ENCODE data around the gene UBAP1. TPM values are rescaled to one million over a fixed set of nuclear protein-coding genes. Genes with fewer than 3 reads are reported as not detected.

The UBAP1 gene
- total and polyA plus RNA-seq, 2 of the 4 experiments (the other 2 are of a cell fraction) = 30.6 to 37.0 TPM

- Histone ChIP-seq H2AK9ac (replicated peaks; ENCODE audit: low read depth, low read length, poor library complexity) (no peak overlapping the region), H3K27ac (ENCODE audit: insufficient read depth, low read length) (no peak overlapping the region), H2BK120ac (ENCODE audit: low read depth, low read length) (no peak overlapping the region), H4K5ac (ENCODE audit: low read depth, low read length) (no peak overlapping the region), H4K91ac (ENCODE audit: insufficient read depth, low read depth, low read length) (no peak overlapping the region), H3K23ac (ENCODE audit: low read depth, low read length) (no peak overlapping the region), H2BK20ac (ENCODE audit: low read depth, low read length) (no peak overlapping the region), H3K4me1 (ENCODE audit: control insufficient read depth, insufficient read depth, low read length) (peaks cover 6% of the 10 kb centered on the region), H3K9ac (ENCODE audit: low read depth, low read length) (no peak overlapping the region), H3K79me1 (ENCODE audit: low read depth in 1 of 2, low read length in 2 of 2) (peaks cover 23 to 65% of the 10 kb centered on the region in 2 experiments), H3K56ac (ENCODE audit: extremely low read depth, insufficient read depth, low read length) (no peak overlapping the region), H4K20me1 (ENCODE audit: insufficient read depth, low read length) (peaks cover 40% of the 10 kb centered on the region), H3K18ac (ENCODE audit: low read depth, low read length) (no peak overlapping the region), H2AFZ (replicated peaks; ENCODE audit: low read length, poor library complexity) (no peak overlapping the region), H3K4ac (ENCODE audit: low read depth, low read length) (no peak overlapping the region), H3K14ac (replicated peaks; ENCODE audit: low read depth, low read length) (no peak overlapping the region), H3K4me2 (ENCODE audit: low read depth, low read length) (no peak overlapping the region), H2BK15ac (ENCODE audit: low read depth, low read length) (no peak overlapping the region), H4K8ac (ENCODE audit: low read depth in 2 of 2, low read length in 2 of 2) (no peak overlapping the region), H3K9me3 (ENCODE audit: control insufficient read depth, insufficient read depth, low read length) (no peaks in the 10 kb centered on the region), H3K9me1 (ENCODE audit: insufficient read depth, low read length) (peaks cover 14% of the 10 kb centered on the region; the same call in 1 of the 2 replicates), H3K27me3 (ENCODE audit: control insufficient read depth, insufficient read depth, low read length) (no peaks in the 10 kb centered on the region), H2AK5ac (ENCODE audit: low read depth, low read length) (no peak overlapping the region), H2BK5ac (ENCODE audit: low read depth, low read length, poor library complexity, severe bottlenecking) (no peak overlapping the region), H3K36me3 (ENCODE audit: control insufficient read depth, insufficient read depth, low read length) (no peaks in the 10 kb centered on the region), H3K4me3 (ENCODE audit: insufficient read depth, low read depth, low read length) (no peak overlapping the region)
- TF ChIP-seq POLR2A (IDR thresholded peaks at IDR 0.05; ENCODE audit: low read depth, low read length) = no peak
- no peak for TF ChIP-seq RAD21 (IDR thresholded peaks at IDR 0.05; ENCODE audit: low read length)
- no peak for TF ChIP-seq BHLHE40 (IDR thresholded peaks at IDR 0.05; ENCODE audit: low read depth, low read length)
- no peak for TF ChIP-seq MAFK (IDR thresholded peaks at IDR 0.05; ENCODE audit: low read depth, low read length)
- no peak for TF ChIP-seq RCOR1 (IDR thresholded peaks at IDR 0.05; ENCODE audit: insufficient replicate concordance, low read length)
- TF ChIP-seq USF2 (IDR thresholded peaks at IDR 0.05; ENCODE audit: low read depth, low read length) = no peak
- no peak for TF ChIP-seq SMC3 (IDR thresholded peaks at IDR 0.05; ENCODE audit: low read depth, low read length)
- TF ChIP-seq MXI1 (IDR thresholded peaks at IDR 0.05; ENCODE audit: borderline replicate concordance, low read depth, low read length) = no peak
- no peak for TF ChIP-seq NFE2L2 (IDR thresholded peaks at IDR 0.05; ENCODE audit: low read depth, low read length)
- TF ChIP-seq RFX5 (IDR thresholded peaks at IDR 0.05; ENCODE audit: low read depth, low read length) = no peak
- TF ChIP-seq MAZ (IDR thresholded peaks at IDR 0.05; ENCODE audit: borderline replicate concordance, low read depth, low read length) = no peak
- no peak for TF ChIP-seq CHD1 (IDR thresholded peaks at IDR 0.05; ENCODE audit: low read depth, low read length)
- POLR2A ChIA-PET (ENCODE audit: unreplicated experiment) = no interaction called here
- DNase-seq = no peak
- in situ Hi-C loops (cut with MboI; ENCODE audit: low sequenced_read_pairs) = no loop called here
- no CpG with 5 or more reads among the region's 5 CpGs for WGBS, 2 experiments (ENCODE audit: extremely low coverage in 2 of 2, insufficient read length in 1 of 2)
- BruUV-seq (replicated peaks) = no TSS peak
- intact Hi-C loops (cut with micrococcal nuclease) = no loop called here
- dilution Hi-C loops (cut with HindIII; ENCODE audit: low sequenced_read_pairs, unreplicated experiment) = no loop called here
- ATAC-seq (ENCODE audit: low read depth) = no peak
- CTCF ChIA-PET = no interaction called here
Observed at GRCh38 chr9:34218446-34218845, 39.6 kb downstream of the UBAP1 start.

Data from IMR-90 (cell line).